IMR-90 (cell line): ENCODE measurements around the gene USP12.

ENCODE experiments used
- CEBPB ChIP-seq: IDR thresholded peaks from 2 replicates; pipeline ENCODE4 v1.6.1; 2012; ENCODE audit warnings: low read depth, low read length, improper control_type of control experiment
- MAZ ChIP-seq: IDR thresholded peaks from 2 replicates; pipeline ENCODE4 v1.6.1; 2012; ENCODE audit warnings: low read depth, mild to moderate bottlenecking, low read length, improper control_type of control experiment, moderate library complexity, borderline replicate concordance
- MXI1 ChIP-seq: IDR thresholded peaks from 2 replicates; pipeline ENCODE4 v1.6.1; 2012; ENCODE audit warnings: low read depth, mild to moderate bottlenecking, low read length, moderate library complexity, borderline replicate concordance
- POLR2A ChIP-seq: IDR thresholded peaks from 2 replicates; pipeline ENCODE4 v1.6.1; 2012; ENCODE audit warnings: mild to moderate bottlenecking, low read depth, low read length
- RFX5 ChIP-seq: IDR thresholded peaks from 2 replicates; pipeline ENCODE4 v1.8.0; 2012; ENCODE audit warnings: low read depth, mild to moderate bottlenecking, low read length, moderate library complexity
- TF ChIP-seq, protein P1 (sequence below): conservative IDR thresholded peaks from 2 replicates; pipeline ENCODE4 v1.5.1; 2012; ENCODE audit warnings: mild to moderate bottlenecking, low read depth, low read length, improper control_type of control experiment

DNA sequence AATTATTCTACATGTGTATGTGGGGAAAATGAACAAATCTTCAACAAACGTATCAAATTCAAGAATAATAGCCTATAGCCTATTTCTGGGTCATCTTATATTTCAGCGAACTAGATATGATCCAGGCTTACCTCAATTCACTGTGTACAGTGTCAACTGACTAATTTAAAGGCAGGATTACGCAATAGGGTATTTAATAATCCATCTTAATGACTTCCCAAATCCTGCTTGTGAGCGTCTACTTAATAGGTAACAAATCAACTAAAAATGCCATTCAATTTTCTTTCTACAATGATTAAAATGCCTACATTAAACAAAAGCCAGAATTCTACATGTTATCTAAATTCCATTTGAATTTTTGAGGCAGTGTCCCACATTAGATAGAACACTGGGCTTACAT, 67.0 kb downstream of the USP12 start:
- TF ChIP-seq, protein P1, sequence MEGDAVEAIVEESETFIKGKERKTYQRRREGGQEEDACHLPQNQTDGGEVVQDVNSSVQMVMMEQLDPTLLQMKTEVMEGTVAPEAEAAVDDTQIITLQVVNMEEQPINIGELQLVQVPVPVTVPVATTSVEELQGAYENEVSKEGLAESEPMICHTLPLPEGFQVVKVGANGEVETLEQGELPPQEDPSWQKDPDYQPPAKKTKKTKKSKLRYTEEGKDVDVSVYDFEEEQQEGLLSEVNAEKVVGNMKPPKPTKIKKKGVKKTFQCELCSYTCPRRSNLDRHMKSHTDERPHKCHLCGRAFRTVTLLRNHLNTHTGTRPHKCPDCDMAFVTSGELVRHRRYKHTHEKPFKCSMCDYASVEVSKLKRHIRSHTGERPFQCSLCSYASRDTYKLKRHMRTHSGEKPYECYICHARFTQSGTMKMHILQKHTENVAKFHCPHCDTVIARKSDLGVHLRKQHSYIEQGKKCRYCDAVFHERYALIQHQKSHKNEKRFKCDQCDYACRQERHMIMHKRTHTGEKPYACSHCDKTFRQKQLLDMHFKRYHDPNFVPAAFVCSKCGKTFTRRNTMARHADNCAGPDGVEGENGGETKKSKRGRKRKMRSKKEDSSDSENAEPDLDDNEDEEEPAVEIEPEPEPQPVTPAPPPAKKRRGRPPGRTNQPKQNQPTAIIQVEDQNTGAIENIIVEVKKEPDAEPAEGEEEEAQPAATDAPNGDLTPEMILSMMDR, result no peak
- TF ChIP-seq MAZ (no peak), RFX5 (no peak), CEBPB (peak; percentile 94), POLR2A (no peak), MXI1 (no peak)
